ENCODE measurements around the gene CCL16.

- TF ChIP-seq POLR2A (IDR thresholded peaks at IDR 0.05; ENCODE audit: low read depth, low read length) (no peak), USF2 (IDR thresholded peaks at IDR 0.05; ENCODE audit: low read depth, low read length) (no peak), CTCF (conservative IDR thresholded peaks at IDR 0.05; ENCODE audit: low read depth, low read length) (no peak), RFX5 (IDR thresholded peaks at IDR 0.05; ENCODE audit: low read depth, low read length) (no peak)
Observed at GRCh38 chr17:36030956-36031355, 49.7 kb upstream of the CCL16 start.
